GM12873 (cell line): ENCODE data around the gene GNAZ.

Experiments used
- TF ChIP-seq, protein P1 (sequence below): IDR thresholded peaks from 2 replicates; pipeline ENCODE4 v1.5.1; 2012; ENCODE audit warnings: low read depth, mild to moderate bottlenecking, moderate library complexity, low read length, control low read depth; ENCODE audit not compliant: insufficient read depth; ENCODE audit errors: missing control alignments

GNAZ gene

DNA sequence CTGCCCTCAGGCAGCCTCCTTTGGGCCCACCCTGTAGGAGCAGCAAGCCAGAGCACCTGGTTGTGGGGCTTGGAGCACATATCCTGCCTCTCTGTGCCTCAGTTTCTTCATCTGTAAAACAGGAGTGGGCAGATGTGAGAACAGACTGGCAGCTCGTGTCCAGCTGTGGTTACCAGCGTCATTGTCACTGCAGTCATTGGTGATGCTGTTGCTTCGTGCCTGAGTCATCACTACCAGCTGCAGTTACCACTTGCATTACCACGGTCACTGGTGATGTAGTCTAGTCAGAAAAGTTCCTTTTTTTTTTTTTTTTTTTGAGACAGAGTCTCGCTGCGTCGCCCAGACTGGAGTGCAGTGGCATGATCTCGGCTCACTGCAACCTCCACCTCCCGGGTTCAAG is 51.1 kb downstream of the GNAZ start:
- TF ChIP-seq, protein P1, sequence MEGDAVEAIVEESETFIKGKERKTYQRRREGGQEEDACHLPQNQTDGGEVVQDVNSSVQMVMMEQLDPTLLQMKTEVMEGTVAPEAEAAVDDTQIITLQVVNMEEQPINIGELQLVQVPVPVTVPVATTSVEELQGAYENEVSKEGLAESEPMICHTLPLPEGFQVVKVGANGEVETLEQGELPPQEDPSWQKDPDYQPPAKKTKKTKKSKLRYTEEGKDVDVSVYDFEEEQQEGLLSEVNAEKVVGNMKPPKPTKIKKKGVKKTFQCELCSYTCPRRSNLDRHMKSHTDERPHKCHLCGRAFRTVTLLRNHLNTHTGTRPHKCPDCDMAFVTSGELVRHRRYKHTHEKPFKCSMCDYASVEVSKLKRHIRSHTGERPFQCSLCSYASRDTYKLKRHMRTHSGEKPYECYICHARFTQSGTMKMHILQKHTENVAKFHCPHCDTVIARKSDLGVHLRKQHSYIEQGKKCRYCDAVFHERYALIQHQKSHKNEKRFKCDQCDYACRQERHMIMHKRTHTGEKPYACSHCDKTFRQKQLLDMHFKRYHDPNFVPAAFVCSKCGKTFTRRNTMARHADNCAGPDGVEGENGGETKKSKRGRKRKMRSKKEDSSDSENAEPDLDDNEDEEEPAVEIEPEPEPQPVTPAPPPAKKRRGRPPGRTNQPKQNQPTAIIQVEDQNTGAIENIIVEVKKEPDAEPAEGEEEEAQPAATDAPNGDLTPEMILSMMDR = no peak

DNA sequence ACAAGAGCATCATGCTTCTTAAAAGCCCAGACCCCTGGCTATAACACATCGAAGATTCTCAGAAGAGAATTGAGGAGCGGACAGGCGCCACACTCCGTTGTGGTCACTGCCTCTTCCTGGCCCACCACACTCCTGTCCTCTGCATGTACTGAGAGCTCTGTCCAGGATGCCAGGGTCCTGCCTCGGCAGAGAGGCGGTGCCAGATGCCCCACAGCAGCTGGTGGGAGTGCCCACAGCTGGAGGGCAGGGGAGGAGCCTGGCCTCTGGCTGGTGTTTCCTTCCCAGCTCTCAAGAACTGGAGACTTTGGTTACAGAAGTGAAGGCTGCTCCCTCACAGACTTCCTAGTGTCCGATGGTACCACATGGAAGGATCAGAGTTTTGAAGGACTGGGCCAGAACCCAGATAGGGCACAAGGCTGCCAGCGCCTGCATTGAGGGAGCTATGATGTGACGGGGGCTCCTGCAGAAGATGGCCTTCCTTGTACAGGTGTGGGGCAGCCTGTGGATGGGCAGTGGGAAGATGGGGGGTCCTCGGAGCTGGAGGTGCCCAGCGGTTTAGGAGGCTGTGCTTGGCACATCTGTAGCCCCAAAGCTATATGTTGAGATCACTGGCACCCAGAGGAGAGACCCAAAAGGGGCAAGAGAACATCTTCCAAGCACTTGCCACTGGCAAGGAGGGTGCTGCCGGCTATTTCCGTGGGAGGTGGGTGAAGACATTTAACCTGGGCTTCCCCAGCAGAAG is 52.1 kb downstream of the GNAZ start:
- TF ChIP-seq, protein P1 = no peak

DNA sequence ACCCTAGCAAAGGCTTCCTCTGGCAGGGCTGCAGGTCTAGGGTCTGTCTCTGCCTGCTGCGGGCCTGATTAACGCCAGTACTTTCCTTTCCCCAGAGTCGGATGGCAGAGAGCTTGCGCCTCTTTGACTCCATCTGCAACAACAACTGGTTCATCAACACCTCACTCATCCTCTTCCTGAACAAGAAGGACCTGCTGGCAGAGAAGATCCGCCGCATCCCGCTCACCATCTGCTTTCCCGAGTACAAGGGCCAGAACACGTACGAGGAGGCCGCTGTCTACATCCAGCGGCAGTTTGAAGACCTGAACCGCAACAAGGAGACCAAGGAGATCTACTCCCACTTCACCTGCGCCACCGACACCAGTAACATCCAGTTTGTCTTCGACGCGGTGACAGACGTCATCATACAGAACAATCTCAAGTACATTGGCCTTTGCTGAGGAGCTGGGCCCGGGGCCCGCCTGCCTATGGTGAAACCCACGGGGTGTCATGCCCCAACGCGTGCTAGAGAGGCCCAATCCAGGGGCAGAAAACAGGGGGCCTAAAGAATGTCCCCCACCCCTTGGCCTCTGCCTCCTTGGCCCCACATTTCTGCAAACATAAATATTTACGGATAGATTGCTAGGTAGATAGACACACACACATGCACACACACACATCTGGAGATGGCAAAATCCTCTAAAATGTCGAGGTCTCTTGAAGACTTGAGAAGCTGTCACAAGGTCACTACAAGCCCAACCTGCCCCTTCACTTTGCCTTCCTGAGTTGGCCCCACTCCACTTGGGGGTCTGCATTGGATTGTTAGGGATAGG is 52.9 kb downstream of the GNAZ start:
- TF ChIP-seq, protein P1 = no peak

DNA sequence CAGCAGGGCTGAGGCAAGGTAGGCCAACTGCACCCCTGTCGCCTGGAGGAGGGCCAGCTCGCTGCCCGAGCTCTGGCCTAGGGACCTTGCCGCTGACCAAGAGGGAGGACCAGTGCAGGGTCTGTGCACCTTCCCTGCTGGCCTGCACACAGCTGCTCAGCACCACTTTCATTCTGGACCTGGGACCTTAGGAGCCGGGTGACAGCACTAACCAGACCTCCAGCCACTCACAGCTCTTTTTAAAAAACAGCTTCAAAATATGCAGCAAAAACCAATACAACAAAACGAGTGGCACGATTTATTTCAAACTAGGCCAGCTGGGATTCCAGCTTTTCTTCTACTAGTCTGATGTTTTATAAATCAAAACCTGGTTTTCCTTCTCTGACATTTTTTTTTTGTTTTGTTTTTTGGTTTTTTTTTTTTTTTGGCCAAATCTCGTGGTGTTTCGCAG is 53.5 kb downstream of the GNAZ start:
- TF ChIP-seq, protein P1 = no peak

DNA sequence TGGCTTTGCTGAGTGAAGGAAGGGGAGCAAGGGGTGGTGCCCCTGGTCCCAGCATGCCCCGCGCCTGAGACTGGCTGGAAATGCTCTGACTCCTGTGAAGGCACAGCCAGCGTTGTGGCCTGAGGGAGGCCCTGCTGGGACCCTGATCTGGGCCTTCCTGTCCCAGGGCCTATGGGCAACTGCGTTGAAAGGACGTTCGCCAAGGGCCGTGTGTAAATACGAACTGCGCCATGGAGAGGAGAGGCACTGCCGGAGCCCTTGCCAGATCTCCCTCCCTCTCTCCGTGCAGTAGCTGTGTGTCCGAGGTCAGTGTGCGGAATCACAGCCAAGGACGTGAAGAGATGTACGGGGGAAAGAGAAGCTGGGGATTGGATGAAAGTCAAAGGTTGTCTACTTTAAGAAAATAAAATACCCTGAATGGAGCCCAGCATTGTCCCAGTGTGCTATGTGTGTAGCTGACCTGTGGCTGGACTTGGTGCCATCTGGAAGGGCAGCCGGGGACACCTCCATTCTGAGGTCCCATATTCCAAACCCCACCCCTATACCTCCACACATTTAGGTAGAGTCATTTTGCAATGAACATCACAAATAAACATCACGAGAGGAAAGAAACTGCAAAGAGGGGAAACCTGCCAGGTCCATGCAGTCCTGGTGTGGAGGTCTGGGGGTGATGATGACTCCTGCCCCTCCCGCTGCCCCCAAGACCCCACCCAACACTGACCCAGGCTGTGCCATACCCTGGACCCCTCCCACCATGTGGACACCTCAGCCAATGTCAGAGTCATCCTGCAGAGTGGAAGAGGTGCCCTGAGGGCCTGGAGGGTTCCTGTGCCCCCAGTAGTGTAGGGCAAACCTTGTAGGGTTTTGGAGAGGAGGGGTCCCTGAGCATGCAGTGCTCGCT is 54.5 kb downstream of the GNAZ start:
- TF ChIP-seq, protein P1 = no peak

DNA sequence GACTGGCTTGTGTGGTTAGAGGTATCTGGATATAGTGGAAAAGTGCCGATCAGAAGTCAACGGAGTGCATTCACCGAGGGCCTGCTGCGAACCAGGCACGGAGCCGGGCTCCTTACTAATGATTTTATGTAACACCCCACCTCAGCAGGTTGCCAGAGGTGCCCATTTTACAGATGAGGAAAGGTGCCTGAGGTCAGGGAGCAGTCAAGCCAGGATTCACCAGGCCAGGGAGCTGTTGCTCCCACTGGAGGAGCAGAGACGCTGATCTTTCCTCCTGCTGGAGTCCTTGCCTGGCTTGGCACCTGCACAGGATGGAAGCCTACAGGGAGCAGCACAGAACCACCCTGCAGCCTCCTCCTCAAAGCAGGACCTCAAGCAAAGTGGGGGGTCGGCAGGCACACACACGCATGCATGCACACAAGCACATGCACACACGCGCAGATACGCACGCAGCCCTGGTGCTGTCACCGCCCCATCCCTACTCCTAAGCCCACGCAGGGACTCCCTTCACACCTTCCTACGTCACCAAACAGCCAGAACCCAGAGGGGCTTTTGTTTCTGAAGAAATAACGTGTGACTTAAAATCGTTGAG is 55.3 kb downstream of the GNAZ start:
- TF ChIP-seq, protein P1 = no peak
